Measurements from ENCODE around the gene ITPR3.
A peak's percentile ranks its signal among the peaks of the same experiment; 100 is the strongest.

ITPR3 gene

DNA sequence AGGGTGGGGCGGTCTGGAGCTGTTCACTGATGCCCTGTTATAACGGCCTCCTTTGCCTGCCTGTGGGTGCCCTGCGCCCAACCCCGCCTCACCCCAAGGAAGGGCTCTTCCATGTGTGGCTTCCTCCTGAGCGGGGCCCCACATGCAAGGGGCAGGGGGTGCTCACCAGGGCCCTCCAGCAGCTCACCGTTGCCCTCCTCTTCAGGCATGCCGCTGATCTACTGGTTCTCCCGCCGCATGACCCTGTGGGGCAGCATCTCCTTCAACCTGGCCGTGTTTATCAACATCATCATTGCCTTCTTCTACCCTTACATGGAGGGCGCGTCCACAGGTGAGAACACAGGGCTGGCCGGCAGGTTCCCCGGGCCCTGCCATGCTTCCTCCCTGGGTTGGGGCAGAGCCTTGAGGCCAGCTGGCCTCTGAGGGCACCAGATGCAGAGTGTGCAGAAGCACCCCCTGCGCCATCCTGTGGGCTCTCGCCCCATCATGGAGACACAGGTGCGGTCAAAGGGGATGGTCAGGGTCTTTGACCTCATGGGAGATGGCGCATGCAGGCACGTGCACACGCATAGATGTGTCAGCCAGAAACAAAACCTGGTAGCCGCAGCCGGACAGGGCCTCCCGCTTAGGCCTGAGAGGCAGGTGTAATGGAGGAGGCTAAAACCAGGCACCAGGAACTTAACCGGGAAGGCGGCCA, 67.5 kb downstream of the ITPR3 start:
- no peak for DNase-seq

- no peak for DNase-seq
Measured at GRCh38 chr6:33689148-33689494, 68.0 kb downstream of the ITPR3 start.

GRCh38 chr6:33689879-33690278, 68.8 kb downstream of the ITPR3 start:
- DNase-seq = no peak

- no peak for DNase-seq
Measured at GRCh38 chr6:33690766-33691165, 69.6 kb downstream of the ITPR3 start.

DNA sequence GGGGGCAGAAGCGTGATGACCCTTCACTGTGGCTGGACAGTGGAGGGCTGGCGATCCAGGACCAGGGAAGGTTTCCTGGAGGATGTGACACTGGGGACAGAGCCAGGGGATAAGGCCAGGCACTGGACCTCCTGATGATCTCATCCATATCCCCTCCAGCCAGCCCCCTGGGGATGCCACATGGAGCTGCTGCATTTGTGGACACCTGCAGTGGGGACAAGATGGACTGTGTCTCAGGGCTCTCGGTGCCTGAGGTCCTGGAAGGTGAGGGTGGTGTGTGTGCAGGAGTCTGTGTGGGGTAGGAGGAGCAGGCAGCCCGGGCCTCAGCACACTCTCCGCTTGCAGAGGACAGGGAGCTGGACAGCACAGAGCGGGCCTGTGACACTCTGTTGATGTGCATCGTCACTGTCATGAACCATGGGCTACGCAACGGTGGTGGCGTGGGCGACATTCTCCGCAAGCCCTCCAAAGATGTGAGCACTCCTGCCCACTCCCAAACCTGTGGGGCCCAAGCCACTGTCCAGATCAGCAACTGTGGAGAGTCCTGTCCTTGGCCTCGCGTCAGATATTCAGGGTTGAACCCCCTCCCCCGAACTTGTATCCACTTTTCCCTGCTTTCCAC, 70.4 kb downstream of the ITPR3 start:
- no peak for DNase-seq

GRCh38 chr6:33692078-33692759, 71.1 kb downstream of the ITPR3 start:
- no peak for DNase-seq

- peak; percentile 69 for DNase-seq
Measured at GRCh38 chr6:33692760-33693158, 71.6 kb downstream of the ITPR3 start.

GRCh38 chr6:33693186-33694105, 72.3 kb downstream of the ITPR3 start:
- no peak for DNase-seq

- peak; percentile 67 for DNase-seq
Measured at GRCh38 chr6:33694401-33694931, 73.3 kb downstream of the ITPR3 start.

GRCh38 chr6:33694977-33695376, 73.9 kb downstream of the ITPR3 start:
- no peak for DNase-seq

DNA sequence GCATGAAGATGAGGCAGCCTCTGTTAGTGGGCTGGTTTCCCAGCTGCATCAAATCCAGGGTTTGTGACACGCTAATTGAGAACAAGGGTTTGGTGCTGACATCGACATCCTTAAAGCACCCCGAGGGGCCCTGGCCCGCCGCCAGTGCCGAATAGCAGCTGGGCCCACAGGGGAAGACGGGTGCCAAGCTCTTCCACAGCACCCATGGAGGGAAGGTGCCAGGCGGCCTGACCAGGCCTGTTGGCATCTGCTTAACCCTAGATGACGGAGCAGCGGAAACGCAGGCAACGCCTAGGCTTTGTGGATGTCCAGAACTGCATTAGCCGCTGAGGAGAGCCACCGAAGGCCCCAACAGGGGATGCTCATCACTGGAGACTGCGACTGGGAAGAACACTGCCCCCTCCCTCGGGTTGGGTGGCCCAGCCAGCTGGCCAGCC, 74.3 kb downstream of the ITPR3 start:
- no peak for DNase-seq

- DNase-seq = no peak
Measured at GRCh38 chr6:33696076-33696475, 75.0 kb downstream of the ITPR3 start.

GRCh38 chr6:33696548-33697518, 75.7 kb downstream of the ITPR3 start:
- peak; percentile 32 for DNase-seq

DNA sequence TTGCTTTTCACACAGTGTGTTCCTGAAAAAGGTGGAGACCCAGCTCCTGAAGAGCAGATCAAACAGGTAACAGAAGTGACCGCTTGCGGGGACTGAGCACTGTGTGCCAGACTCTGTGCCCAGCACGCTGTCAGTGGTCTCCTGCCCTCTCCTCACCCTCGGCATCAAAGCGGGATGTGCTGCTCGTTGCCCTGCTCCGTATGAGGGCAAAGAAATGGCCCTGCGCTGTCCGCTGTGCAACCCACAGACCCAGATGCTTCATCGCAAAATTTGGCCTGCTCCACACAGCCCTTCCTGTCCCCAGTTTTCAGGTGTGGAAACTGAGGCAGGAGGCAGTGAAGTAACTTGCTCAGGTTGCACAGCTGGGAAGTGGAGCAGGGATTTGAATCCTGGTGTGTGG, 76.7 kb downstream of the ITPR3 start:
- no peak for DNase-seq

GRCh38 chr6:33698494-33698893, 77.4 kb downstream of the ITPR3 start:
- no peak for DNase-seq

DNA sequence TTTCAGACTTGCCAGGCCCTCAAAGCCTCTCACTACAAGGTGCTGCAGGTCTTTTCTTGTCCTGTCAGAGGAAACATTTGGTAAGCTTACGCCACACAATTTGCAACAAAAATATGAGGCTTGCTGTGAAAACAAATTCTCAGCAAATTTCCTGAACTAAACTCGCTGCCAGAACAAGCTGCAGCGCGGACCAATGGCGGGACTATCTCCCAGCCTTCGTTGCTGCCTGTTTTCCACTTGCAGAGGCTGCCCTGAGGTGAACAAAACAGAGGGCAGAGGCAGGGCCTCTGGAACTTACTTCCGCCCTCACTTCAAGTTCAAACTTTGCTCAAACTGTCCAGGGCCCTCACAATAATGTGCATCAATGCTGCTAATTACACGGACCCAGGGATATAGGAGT, 78.0 kb downstream of the ITPR3 start:
- DNase-seq = no peak

DNA sequence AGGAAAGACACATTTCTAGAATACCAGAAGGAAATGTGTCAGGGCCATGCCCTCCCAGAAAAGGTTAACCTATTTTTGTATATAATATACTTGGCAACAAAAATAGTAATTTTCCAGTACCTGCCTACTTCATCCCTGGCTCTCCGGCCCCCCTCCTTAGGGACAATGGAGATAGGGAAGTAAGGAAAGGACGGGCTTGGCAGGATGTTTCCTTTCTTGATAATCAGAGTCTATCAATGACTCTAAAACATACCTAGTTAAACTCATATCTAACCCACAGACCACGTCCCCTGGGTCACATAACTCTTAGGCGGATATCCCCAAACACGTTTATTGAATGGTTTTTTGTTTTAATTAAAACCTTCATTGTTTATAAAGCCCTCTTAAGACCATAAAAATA, 78.6 kb downstream of the ITPR3 start:
- DNase-seq = no peak

GRCh38 chr6:33700391-33701050, 79.4 kb downstream of the ITPR3 start:
- DNase-seq = peak; percentile 72

DNA sequence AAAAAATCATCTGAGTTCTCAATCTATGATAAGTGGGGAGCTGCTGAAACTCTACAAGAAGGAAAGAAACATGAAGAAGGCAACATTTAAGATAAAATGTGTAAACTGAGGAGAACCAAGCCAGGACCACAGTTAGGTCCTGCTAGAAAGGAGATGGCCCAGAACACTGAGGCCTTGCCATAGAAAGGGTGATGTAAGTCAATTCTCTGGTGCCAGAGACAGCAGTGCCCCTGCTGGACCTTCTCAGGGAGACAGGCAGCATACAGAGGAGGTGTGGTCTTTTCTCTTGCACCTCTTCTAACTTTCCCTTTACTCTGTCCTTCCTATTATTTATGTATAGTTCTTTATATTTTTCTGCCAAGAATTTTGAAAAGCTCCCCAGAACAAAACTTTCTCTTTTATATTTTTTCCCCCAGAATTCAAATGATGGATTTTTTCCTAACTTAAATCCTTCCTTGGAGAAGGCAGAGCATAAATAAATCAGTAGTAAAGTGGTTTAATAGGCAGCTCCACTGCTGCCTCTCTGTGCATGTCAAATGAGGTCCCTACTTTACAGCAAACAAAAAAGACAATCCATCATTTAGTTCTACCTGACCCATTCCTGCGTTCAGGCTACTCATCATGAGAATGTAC, 81.3 kb downstream of the ITPR3 start:
- peak; percentile 52 for DNase-seq

- DNase-seq = no peak
Measured at GRCh38 chr6:33704215-33705066, 83.3 kb downstream of the ITPR3 start.

All from CD4-positive, alpha-beta T cell treated with Interleukin-12 subunit alpha and Interleukin-12 subunit beta, for 1 hour (primary cell).